Mucosa of descending colon (tissue), 3 donors: ENCODE measurements around the gene DTWD1. TPM values are rescaled to one million over a fixed set of nuclear protein-coding genes. Genes with fewer than 3 reads are reported as not detected.
"Not testable (repeated sequence)": the region's sequence is repeated elsewhere in the genome, so short reads cannot be mapped to it uniquely, and the experiment has no call there.

Source experiments
- ATAC-seq: fragments of 200-7000 bp; cut with Tn5 transposase; one replicate; pipeline ENCODE4 v1.9.1; 2020; ENCODE audit warnings: mild to moderate bottlenecking, moderate library complexity
- DNase-seq, 3 donors: peaks; one replicate each; pipeline ENCODE4 v3.0.0-alpha.2; 2020
- H3K36me3 ChIP-seq: fragments of 200-600 bp; one replicate; pipeline ENCODE4 v1.8.0; 2021; ENCODE audit warnings: low read depth, mild to moderate bottlenecking
- H3K4me1 ChIP-seq: fragments of 200-600 bp; one replicate; pipeline ENCODE4 v1.8.0; 2021; ENCODE audit warnings: low read depth, mild to moderate bottlenecking
- H3K4me3 ChIP-seq: fragments of 200-600 bp; one replicate; pipeline ENCODE4 v1.8.0; 2021; ENCODE audit warnings: mild to moderate bottlenecking
- H3K9me3 ChIP-seq: fragments of 200-600 bp; one replicate; pipeline ENCODE4 v1.8.0; 2021; ENCODE audit warnings: mild to moderate bottlenecking
- intact Hi-C, 2 donors: fragments of 100-400 bp; cut with DNase I in 1 of 2; cut with micrococcal nuclease in 1 of 2; formaldehyde crosslinking; loops; one replicate each; pipeline versions ENCODE4 v1.11.0 to v1.11.1; 2022; cut with DNase I, micrococcal nuclease
- long read RNA-seq, 2 donors: library from polyadenylated mRNA; unstranded; transcript quantifications; one replicate each; pipeline ENCODE4 v2.0.0, GENCODE V29; 2019 to 2021
- total RNA-seq, 3 donors: library from RNA; stranded (reverse); fragmentation: NEBNext Ultra II Directional in 2 of 3; extraction: Animal tissue kit (Norgen Biotek cat#: 25700) in 2 of 3; gene quantifications; one replicate each; pipeline versions ENCODE4 v1.2.1 to v1.2.4, GENCODE V29; 2021 to 2023
- TF ChIP-seq, protein P1 (sequence below): fragments of 200-600 bp; IDR thresholded peaks from one replicate; pipeline ENCODE4 v1.8.0; 2022; ENCODE audit warnings: antibody characterized with exemption, mild to moderate bottlenecking
- donor health status: DM: no; HTN: no; CAD: no; lungs with moderate emphysema.
- donor health status: DM: no; HTN: no; CAD: no.
- donor health status: DM: no; HTN: yes; CAD: no.

Gene DTWD1, protein sequence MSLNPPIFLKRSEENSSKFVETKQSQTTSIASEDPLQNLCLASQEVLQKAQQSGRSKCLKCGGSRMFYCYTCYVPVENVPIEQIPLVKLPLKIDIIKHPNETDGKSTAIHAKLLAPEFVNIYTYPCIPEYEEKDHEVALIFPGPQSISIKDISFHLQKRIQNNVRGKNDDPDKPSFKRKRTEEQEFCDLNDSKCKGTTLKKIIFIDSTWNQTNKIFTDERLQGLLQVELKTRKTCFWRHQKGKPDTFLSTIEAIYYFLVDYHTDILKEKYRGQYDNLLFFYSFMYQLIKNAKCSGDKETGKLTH
- total RNA-seq, result 10 to 100 TPM; 19.4 to 39.2 (median 22.7) TPM
- long read RNA-seq, donor 1, full-length matches to known transcripts, result 16 of 31 reads
- long read RNA-seq, donor 1, partial matches to known transcripts, result 5 of 31 reads
- long read RNA-seq, donor 1, other reads (novel, unspliced or antisense), result 10 of 31 reads
- long read RNA-seq, donor 2, transcript DTWD1-202 (5 exons, 1,584 nt), result major isoform, 5 of 7 reads
- long read RNA-seq, donor 2, partial matches to known transcripts, result 0 of 7 reads
- long read RNA-seq, donor 2, other reads (novel, unspliced or antisense), result 2 of 7 reads

DNA sequence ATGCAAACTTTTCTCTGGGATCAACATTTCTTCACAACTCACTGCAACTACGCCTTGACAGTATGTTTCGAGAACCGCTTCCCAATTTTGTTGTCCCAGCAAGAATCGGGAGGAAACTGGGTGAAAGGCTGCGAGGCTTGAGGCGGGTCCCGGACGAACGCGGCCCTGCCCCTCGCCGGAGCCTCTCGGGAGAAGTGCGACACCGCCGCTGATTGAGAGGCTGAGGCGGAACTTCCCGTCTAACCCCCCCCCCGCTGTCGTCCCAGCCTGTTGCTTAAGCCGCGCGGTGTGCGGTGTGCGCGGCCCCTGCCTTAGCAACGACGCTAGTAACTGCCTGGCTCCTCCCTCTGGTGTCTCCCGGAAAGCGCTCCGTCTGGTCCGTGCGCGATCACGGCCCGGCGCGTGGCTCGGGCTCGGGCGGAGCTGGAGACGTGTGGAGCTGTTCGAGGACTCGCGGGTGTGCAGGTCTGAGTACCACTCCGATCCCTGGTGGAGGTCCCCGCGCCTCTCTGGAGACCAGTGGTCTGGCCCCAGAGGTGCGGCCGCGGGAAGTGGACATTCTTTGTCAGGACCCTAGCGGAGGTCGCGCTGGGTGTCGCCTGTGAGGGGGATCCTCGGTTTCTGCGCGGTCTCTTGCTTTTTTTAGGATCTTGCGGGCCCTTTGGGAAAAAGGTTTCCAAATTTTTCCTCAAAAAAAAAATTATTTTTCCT is at the start of gene DTWD1, which contains the start of gene FAM227B:
TSS of gene DTWD1 (plus strand) at position 391 of the 711 bp plus-strand sequence. CDS start 4,120 bp downstream, outside the sequence.
TSS of gene FAM227B (minus strand) at position 161 of the 711 bp plus-strand sequence. CDS start 5,647 bp downstream, outside the sequence.
- intact Hi-C loops, result no loop called here
- DNase-seq, result peak; percentile 96 to 98 (median 96)
- Histone ChIP-seq H3K4me1 (peaks cover 4% of the 10 kb centered on the region), H3K36me3 (no peaks in the 10 kb centered on the region), H3K9me3 (peaks cover 13% of the 10 kb centered on the region), H3K4me3 (peak within 1 kb of the TSS; percentile 34)
- TF ChIP-seq, protein P1, sequence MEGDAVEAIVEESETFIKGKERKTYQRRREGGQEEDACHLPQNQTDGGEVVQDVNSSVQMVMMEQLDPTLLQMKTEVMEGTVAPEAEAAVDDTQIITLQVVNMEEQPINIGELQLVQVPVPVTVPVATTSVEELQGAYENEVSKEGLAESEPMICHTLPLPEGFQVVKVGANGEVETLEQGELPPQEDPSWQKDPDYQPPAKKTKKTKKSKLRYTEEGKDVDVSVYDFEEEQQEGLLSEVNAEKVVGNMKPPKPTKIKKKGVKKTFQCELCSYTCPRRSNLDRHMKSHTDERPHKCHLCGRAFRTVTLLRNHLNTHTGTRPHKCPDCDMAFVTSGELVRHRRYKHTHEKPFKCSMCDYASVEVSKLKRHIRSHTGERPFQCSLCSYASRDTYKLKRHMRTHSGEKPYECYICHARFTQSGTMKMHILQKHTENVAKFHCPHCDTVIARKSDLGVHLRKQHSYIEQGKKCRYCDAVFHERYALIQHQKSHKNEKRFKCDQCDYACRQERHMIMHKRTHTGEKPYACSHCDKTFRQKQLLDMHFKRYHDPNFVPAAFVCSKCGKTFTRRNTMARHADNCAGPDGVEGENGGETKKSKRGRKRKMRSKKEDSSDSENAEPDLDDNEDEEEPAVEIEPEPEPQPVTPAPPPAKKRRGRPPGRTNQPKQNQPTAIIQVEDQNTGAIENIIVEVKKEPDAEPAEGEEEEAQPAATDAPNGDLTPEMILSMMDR, result no peak
- ATAC-seq, result peak; percentile 100

DNA sequence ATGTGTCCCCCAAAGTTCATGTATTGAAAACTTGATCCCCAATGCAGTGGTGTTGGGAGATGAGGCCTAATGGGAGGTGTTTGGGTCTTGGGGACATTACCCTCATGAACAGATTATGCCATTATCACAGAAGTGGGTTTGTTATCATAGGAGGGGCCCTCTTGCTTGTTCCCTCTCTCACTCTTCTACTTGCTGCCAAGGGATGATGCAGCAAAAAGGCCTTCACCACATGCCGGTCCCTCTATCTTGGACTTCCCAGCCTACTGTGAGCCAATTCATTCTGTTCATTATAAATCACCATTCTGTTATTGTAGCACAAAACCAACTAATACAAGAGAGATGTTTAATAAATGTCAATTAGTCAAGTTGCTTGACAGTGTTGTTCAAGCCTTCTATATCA is 47.4 kb upstream of the DTWD1 start:
- no peak for DNase-seq
- intact Hi-C loops, result no loop called here
- ATAC-seq, result no peak
- H3K9me3 ChIP-seq, result no peaks in the 10 kb centered on the region
- no peaks in the 10 kb centered on the region for H3K4me1 ChIP-seq
- H3K36me3 ChIP-seq, result no peaks in the 10 kb centered on the region
- H3K4me3 ChIP-seq, result no peak overlapping the region
- TF ChIP-seq, protein P1, result no peak

DNA sequence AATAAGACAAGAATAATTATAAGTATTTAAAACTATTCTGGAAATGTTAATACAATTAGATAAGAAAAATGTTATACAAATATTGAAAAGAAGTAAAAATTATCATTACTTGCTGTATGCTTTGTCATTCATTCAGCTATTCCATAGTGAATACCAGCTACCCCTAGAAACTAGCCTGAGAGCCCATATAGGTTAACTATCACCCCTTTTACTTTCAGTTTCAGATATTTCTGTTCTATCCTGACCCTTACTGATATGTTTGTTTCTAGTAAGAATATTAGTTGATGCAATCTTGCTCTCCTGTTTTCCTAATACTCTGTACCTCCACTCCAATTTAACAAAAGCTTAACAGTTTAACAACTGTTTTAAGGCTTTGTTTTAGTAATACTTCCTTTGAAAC is 31.8 kb upstream of the DTWD1 start:
- Histone ChIP-seq H3K36me3 (no peaks in the 10 kb centered on the region), H3K4me3 (no peak overlapping the region), H3K9me3 (no peaks in the 10 kb centered on the region), H3K4me1 (no peaks in the 10 kb centered on the region)
- no peak for DNase-seq
- intact Hi-C loops, result no loop called here
- no peak for ATAC-seq
- TF ChIP-seq, protein P1, result no peak

DNA sequence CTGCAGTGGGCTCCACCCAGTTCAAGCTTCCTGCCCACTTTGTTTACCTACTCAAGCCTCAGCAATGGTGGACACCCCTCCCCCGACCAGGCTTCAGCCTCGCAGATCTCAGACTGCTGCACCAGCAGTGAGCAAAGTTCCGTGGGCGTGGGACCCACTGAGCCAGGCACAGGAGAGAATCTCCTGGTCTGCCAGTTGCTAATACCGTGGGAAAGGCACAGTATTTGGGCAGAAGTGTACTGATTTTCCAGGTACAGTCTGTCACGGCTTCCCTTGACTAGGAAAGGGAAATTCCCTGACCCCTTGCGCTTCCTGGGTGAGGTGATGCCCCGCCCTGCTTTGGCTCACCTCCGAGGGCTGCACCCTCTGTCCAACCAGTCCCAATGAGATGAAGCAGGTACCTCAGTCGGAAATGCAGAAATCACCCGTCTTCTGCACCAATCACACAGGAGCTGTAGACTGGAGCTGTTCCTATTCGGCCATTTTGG is 28.0 kb upstream of the DTWD1 start:
- intact Hi-C loops, H3K4me3 ChIP-seq, H3K4me1 ChIP-seq, DNase-seq, H3K36me3 ChIP-seq, ATAC-seq, H3K9me3 ChIP-seq: not testable (repeated sequence)

DNA sequence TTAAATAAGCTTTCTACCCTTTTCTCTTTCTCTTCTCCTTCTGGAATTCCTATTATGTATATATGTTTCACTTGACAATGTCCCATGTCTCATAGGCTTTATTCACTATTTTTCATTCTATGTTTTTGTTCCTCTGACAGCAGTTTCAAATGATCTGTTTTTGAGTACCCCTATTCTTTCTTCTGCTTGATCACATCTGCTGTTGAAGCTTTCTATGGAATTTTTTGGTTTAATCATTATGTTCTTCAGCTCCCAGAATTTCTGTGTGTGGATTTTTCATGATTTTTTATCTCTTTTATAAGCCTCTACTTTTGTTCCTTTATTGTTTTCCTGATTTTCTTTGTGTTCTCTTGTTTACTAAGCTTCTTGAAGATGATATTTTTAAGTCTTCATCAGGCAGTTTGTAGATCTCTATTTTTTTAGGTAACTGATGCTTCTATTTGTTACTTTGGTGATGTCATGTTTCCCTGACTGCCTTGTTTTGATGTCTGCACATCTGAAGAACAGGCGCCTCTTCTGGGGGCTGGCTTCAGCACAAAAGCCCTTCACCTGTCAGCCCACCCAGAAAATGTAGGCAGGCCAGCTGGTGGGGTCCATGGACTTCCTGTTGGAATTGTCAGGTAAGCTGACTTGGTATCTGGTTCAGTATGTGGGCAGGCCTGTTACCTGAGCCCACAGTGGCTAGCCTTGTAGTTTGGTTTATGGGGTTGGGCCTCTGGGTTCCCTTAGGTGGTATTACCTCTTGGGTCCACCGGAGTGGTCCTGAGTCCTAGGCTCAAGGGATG is 16.0 kb upstream of the DTWD1 start:
- Histone ChIP-seq H3K9me3 (peaks cover 13% of the 10 kb centered on the region), H3K4me3 (no peak overlapping the region), H3K36me3 (no peaks in the 10 kb centered on the region), H3K4me1 (no peaks in the 10 kb centered on the region)
- TF ChIP-seq, protein P1, result no peak
- intact Hi-C loops, result no loop called here
- DNase-seq, result no peak
- ATAC-seq, result no peak
